Activated CD8-positive, alpha-beta memory T cell treated with anti-CD3 and anti-CD28 coated beads, Interleukin-2, amount 50 U/mL, for 1 hour (primary cell): ENCODE measurements around the gene ITPKC.
A peak's percentile ranks its signal among the peaks of the same experiment; 100 is the strongest.
"Not testable (repeated sequence)": the region's sequence is repeated elsewhere in the genome, so short reads cannot be mapped to it uniquely, and the experiment has no call there.

Source experiments
- DNase-seq: peaks from one replicate; pipeline ENCODE4 v3.0.0-alpha.2; 2020; ENCODE audit errors: extremely low read depth

ITPKC gene

GRCh38 chr19:40763963-40764362 is 47.1 kb downstream of the ITPKC start:
- DNase-seq, result no peak

DNA sequence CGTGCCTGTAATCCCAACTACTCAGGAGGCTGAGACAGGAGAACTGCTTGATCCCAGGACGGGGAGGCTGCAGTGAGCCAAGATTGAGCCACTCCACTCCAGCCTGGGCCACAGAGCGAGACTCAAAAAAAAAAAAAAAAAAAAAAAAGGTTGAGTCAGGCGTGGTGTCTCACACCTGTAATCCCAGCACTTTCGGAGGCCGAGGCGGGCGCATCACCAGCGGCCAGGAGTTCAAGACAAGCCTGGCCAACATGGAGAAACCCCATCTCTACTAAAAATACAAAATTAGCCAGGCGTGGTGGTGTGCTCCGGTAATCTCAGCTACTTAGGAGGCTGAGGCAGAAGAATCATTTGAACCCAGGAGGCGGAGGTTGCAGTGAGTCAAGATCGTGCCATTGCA is 49.5 kb downstream of the ITPKC start:
- not testable (repeated sequence) for DNase-seq

DNA sequence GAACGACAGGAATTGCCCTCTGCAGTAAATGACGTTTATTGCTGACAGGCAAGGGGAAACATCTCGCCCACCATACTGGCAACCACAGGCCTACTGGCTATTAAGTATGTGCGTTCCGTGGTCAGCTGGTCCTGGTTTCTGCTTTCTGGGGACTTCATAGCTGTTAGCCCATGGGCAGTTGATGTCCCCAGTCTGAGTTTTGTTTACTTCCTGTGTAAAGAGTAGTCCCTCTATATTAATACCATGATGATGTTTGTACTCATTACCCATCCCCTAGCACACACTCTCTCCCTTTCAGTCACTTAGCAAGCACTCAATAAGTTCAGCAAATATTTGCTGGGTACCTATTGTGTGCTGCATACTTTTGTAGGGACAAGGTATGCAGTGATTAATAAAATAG is 52.0 kb downstream of the ITPKC start:
- no peak for DNase-seq

DNA sequence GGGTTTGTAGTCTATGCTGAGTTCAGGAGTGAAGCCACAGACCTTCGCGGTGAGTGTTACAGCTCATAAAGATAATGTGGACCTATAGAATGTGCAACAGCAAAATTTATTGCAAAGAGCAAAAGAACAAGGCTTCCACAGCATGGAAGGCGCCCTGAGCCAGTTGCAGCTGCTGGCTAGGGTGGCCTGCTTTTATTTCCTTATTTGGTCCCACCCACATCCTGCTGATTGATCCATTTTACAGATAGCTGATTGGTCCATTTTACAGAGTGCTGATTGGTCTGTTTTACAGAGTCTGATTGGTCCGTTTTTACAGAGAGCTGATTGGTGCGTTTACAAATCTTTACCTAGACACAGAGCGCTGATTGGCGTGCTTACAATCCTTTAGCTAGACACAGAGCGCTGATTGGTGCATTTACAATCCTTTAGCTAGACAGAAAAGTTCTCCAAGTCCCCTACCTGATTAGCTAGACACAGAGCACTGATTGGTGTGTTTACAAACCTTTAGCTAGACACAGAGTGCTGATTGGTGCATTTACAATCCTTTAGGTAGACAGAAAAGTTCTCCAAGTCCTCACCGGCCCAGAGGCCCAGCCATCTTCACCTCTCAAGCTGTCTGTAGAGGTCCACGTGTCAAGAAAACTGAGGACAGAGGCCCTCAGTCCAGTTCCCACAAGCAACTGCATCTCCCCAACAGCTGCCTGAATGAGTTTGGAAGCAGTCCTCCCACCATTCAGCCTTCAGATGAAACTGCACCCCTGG is 54.4 kb downstream of the ITPKC start:
- not testable (repeated sequence) for DNase-seq

- DNase-seq, result no peak
Measured at GRCh38 chr19:40774916-40775631, 58.2 kb downstream of the ITPKC start, which contains the start of gene MIA. Gene MIA, plus strand, starts transcription at chr19:40775521. Its CDS starts 22 bp downstream, at chr19:40775543.

DNA sequence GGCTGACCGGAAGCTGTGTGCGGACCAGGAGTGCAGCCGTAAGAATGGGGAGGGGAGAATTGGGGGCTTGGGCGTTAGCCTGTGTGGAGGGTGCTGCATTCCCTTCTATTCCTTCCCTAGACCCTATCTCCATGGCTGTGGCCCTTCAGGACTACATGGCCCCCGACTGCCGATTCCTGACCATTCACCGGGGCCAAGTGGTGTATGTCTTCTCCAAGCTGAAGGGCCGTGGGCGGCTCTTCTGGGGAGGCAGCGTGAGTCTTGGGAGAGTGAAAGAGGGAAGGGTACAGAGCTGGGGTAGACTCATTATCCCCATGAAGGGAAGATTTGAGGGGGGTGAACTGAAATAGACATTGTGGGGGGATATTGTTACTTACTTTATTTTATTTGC is 58.7 kb downstream of the ITPKC start:
- no peak for DNase-seq

GRCh38 chr19:40776364-40776763 is 59.5 kb downstream of the ITPKC start:
- DNase-seq, result no peak

DNA sequence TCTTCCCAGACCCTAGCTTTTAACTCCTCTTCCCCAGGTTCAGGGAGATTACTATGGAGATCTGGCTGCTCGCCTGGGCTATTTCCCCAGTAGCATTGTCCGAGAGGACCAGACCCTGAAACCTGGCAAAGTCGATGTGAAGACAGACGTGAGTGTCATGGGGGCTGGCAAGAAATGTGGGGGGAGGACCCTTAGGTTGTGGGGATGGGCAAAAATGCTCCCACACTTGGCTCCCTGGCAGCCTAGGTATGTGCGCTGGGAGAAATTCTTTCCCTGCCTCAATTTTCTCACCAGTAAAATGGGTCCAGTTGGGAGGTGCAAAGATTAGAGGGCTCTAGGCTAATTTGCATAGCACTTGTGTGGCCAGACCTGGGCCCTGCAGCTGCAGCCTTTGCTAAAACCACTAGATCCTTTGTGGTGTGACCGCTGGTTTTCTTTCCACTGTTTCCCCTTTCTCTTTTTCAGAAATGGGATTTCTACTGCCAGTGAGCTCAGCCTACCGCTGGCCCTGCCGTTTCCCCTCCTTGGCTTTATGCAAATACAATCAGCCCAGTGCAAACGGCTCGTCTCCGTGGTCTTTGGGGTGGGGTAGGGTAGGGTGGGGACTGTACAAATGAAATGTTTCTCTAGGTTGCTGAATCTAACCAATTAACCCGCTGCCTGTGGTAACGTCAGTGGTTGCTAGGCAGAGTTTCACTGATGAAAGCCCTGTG is 60.2 kb downstream of the ITPKC start:
- DNase-seq, result peak; percentile 68

DNA sequence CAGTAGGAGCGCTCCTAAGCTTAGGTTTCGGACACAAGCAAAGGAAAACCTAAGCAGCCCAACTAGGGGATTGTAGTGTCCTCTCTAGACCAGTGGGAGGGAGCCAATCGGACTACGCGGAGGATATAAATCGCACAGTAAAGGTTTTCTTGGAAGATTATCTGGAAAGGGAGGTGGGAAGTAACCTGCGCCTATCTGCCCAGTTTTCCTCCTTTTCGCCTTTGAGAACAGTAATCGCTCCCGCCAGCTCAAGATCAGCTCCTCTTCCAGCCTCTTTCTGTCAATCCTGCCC is 60.7 kb downstream of the ITPKC start:
- DNase-seq, result no peak

DNA sequence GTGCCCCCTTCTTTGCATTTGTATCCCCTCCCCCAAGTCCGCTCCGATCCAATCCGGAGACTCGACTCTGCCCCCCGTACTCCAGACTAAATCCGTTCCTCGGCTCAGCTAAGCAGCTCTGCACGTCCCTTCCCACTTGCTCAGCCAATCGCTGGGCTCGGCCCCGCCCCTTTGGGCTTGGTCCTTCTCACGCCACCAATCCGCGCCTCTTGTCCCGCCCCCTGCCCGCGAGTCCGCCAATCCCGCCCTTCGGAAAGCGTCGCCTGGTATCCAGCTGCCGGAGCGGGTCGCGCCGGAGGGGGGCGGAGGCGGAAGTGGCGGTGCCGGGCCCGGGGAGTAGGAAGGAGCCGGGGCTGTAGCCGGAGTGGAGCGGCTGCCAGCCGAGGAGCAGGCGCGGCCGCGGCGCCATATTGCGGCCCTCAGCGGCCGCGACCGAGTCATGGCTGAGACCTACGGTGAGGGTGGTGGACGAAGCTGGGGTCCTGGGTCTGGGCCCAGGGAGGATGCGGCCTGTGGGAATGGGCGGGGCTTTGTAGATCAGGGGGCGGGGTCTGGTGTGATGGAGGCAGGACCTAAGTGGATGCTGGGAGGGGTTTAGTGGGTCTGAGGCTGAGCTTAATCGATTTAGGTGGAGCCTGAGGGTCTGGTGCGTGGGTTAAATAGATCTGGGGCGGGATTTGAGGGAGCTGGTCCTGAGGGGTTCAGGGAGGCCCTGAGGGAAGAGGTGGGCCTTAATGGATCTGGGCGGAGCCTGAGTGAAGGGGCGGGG is 61.2 kb downstream of the ITPKC start, which contains the start of gene RAB4B:
Gene RAB4B (plus strand): TSS at position 311 of the 769 bp plus-strand sequence. CDS start 129 bp downstream, at position 440.
- peak; percentile 99 for DNase-seq

GRCh38 chr19:40778706-40779284 is 61.9 kb downstream of the ITPKC start:
- no peak for DNase-seq

DNA sequence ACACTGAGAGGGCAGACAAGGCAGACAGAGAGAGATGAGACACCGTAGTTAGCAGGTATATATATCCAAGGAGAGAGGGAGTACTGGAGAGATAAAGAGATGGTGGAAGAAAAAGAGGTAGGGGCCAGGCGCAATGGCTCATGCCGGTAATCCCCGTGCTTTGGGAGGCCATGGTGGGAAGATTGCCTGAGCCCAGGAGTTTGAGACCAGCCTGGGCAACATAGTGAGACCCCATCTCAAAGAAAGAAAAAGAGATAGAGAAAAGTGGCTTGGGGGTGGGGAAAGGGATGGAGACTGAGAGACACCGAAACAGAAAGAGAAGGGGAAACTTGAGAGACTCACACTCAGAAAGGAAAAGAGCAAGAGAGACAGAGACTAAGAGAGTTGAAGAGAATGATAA is 63.7 kb downstream of the ITPKC start:
- DNase-seq, result no peak

DNA sequence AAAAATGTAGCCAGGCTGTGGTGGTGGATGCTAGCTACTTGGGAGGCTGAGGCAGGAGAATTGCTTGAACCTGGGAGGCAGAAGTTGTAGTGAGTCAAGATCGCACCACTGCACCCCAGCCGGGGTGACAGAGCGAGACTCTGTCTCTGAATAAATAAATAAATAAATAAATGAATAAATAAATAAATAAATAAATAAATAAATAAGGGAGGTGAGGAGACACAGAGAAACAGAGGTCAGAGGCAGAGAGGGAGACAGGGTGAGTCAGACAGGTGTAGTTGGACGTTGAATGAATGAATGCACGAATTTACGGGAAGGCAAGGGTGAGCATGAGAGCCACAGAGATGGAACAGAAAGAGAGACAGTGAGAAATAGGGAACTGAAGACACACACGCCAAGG is 64.2 kb downstream of the ITPKC start:
- DNase-seq, result no peak

- DNase-seq, result no peak
Measured at GRCh38 chr19:40783711-40784110, 66.8 kb downstream of the ITPKC start.

GRCh38 chr19:40784146-40784545 is 67.2 kb downstream of the ITPKC start:
- DNase-seq, result not testable (repeated sequence)

DNA sequence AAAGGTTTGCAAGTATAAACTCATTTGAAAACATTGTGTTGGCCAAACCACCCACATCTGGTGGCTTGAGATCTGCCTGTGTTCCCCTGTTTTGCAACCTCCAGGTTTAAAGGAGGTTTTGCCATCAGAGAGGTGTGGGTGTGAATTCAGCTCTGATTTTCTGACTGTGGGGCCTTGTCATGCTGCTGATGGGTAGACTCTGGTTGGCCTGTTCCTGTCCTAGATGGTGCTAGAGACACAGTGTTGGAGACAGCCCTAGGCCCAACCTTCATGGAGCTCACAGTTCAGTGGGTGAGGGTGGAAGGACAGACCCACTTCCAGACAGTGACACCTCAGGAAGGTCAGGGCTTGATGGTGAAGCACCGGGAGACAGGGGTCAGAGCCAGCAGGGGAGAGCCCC is 68.6 kb downstream of the ITPKC start:
- no peak for DNase-seq

DNA sequence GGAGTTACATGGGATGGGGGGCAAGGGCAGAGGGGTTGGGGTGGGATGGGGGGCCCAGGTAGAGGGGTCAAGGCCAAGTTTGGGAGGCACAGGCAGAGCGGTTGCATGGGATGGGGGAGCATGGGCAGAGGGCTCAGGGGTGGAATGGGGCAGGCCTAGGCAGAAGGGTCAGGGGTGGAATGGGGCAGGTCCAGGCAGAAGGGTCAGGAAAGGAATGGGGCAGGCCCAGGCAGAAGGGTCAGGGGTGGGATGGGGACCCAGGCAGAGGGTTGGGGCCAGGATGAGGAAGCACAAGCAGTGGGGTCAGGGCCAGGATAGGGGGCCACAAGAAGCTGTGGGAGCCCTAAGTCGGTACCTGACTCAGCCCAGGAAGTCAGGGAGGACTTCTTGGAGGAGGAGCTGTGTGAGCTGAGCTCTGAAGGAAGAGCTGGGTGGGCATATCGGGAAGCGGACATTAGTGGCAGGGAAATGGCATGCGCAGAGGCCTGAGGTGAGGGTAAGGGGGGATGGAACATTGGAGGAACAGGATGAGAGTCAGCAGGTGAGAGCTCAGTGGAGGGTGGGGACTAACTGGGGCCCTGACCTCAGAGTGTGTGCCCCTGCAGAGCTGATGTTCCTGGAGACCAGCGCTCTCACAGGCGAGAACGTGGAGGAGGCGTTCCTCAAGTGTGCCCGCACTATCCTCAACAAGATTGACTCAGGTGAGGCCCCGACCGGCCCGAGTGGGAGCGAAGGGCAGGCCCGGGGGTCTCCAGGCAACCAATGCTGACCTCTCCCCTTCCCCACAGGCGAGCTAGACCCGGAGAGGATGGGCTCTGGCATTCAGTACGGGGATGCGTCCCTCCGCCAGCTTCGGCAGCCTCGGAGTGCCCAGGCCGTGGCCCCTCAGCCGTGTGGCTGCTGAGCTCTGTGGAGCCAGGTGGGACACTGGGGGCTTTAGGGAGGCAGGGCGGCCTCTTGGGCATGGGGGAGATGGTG is 69.4 kb downstream of the ITPKC start:
- DNase-seq, result no peak
